H9 (cell line): ENCODE data around the gene TRMT2A. TPM values are rescaled to one million over a fixed set of nuclear protein-coding genes. Genes with fewer than 3 reads are reported as not detected.

ENCODE experiments used
- DNase-seq: peaks from one replicate; pipeline ENCODE4 v3.0.0-alpha.2; 2017
- H2AFZ ChIP-seq: one replicate; pipeline ENCODE4 v1.6.1; 2013; ENCODE audit warnings: mild to moderate bottlenecking, low read length, control low read depth, moderate library complexity
- H2AK5ac ChIP-seq: 2 replicates; pipeline ENCODE4 v1.6.1; 2013; ENCODE audit warnings: low read length, control low read depth, mixed read lengths; ENCODE audit not compliant: insufficient read length
- H2BK120ac ChIP-seq: one replicate; pipeline ENCODE4 v1.6.1; 2013; ENCODE audit warnings: low read depth, mild to moderate bottlenecking, low read length, control low read depth, inconsistent platforms; ENCODE audit not compliant: poor library complexity, severe bottlenecking
- H2BK12ac ChIP-seq: 2 replicates; pipeline ENCODE4 v1.6.1; 2013; ENCODE audit warnings: low read length, control low read depth, mixed read lengths, low read depth; ENCODE audit not compliant: insufficient read length
- H2BK15ac ChIP-seq: 2 replicates; pipeline ENCODE4 v1.6.1; 2013; ENCODE audit warnings: low read depth, low read length, control low read depth
- H2BK20ac ChIP-seq: one replicate; pipeline ENCODE4 v1.6.1; 2013; ENCODE audit warnings: low read depth, mild to moderate bottlenecking, low read length, control low read depth, inconsistent platforms; ENCODE audit not compliant: poor library complexity, severe bottlenecking
- H2BK5ac ChIP-seq: 2 replicates; pipeline ENCODE4 v1.6.1; 2013; ENCODE audit warnings: low read length, control low read depth, mixed read lengths; ENCODE audit not compliant: insufficient read length
- H3K14ac ChIP-seq: 2 replicates; pipeline ENCODE4 v1.6.1; 2013; ENCODE audit warnings: low read length, control low read depth; ENCODE audit not compliant: insufficient read depth
- H3K18ac ChIP-seq: 2 replicates; pipeline ENCODE4 v1.6.1; 2013; ENCODE audit warnings: low read depth, mild to moderate bottlenecking, mixed read lengths, low read length, control low read depth; ENCODE audit not compliant: insufficient read length
- H3K23ac ChIP-seq: 2 replicates; pipeline ENCODE4 v1.6.1; 2013; ENCODE audit warnings: low read length, control low read depth, mixed read lengths, low read depth; ENCODE audit not compliant: insufficient read length
- H3K23me2 ChIP-seq: 2 replicates; pipeline ENCODE4 v1.6.1; 2013; ENCODE audit warnings: low read depth, mild to moderate bottlenecking, mixed read lengths, low read length, control low read depth; ENCODE audit not compliant: insufficient read length, poor library complexity, severe bottlenecking
- H3K27ac ChIP-seq: 2 replicates; pipeline ENCODE4 v1.5.1; 2013; ENCODE audit warnings: low read length, control low read depth, mixed read lengths, low read depth; ENCODE audit not compliant: insufficient read length
- H3K27me3 ChIP-seq: 2 replicates; pipeline ENCODE4 v1.6.1; 2013; ENCODE audit warnings: low read length, control low read depth, inconsistent platforms; ENCODE audit not compliant: insufficient read depth
- H3K4ac ChIP-seq: 2 replicates; pipeline ENCODE4 v1.6.1; 2013; ENCODE audit warnings: low read depth, mild to moderate bottlenecking, control low read depth, inconsistent platforms, low read length, moderate library complexity
- H3K4me1 ChIP-seq: 2 replicates; pipeline ENCODE4 v1.6.1; 2013; ENCODE audit warnings: low read length, control low read depth, inconsistent platforms; ENCODE audit not compliant: insufficient read depth
- H3K4me2 ChIP-seq: 2 replicates; pipeline ENCODE4 v1.6.1; 2013; ENCODE audit warnings: low read length, control low read depth, mixed read lengths; ENCODE audit not compliant: insufficient read length, insufficient read depth
- H3K56ac ChIP-seq: 2 replicates; pipeline ENCODE4 v1.6.1; 2013; ENCODE audit warnings: low read depth, mild to moderate bottlenecking, mixed read lengths, low read length, control low read depth; ENCODE audit not compliant: insufficient read length
- H3K79me1 ChIP-seq: 2 replicates; pipeline ENCODE4 v1.6.1; 2013; ENCODE audit warnings: low read depth, mild to moderate bottlenecking, moderate library complexity, low read length, control low read depth, inconsistent platforms; ENCODE audit not compliant: insufficient read depth, poor library complexity, severe bottlenecking
- H3K79me2 ChIP-seq: 2 replicates; pipeline ENCODE4 v1.6.1; 2013; ENCODE audit warnings: low read length, control low read depth, inconsistent platforms; ENCODE audit not compliant: insufficient read depth
- H3K9ac ChIP-seq: 2 replicates; pipeline ENCODE4 v1.6.1; 2013; ENCODE audit warnings: low read length, control low read depth, mixed read lengths; ENCODE audit not compliant: insufficient read length; ENCODE audit errors: extremely low read depth
- H3K9me3 ChIP-seq: one replicate; pipeline ENCODE4 v1.6.1; 2013; ENCODE audit warnings: low read depth, low read length, inconsistent platforms; ENCODE audit not compliant: control insufficient read depth
- H3T11ph ChIP-seq: one replicate; pipeline ENCODE4 v1.6.1; 2013; ENCODE audit warnings: mild to moderate bottlenecking, low read length, control low read depth, inconsistent platforms
- H4K20me1 ChIP-seq: one replicate; pipeline ENCODE4 v1.6.1; 2013; ENCODE audit not compliant: control insufficient read depth, insufficient read length, insufficient read depth
- H4K5ac ChIP-seq: 2 replicates; pipeline ENCODE4 v1.6.1; 2013; ENCODE audit warnings: low read depth, mild to moderate bottlenecking, mixed read lengths, low read length, control low read depth; ENCODE audit not compliant: insufficient read length
- H4K8ac ChIP-seq: replicated peaks from 2 replicates; pipeline ENCODE4 v1.6.1; 2013; ENCODE audit warnings: low read length, control low read depth, mixed read lengths, low read depth; ENCODE audit not compliant: insufficient read length
- H4K91ac ChIP-seq: 2 replicates; pipeline ENCODE4 v1.6.1; 2013; ENCODE audit warnings: low read depth, mild to moderate bottlenecking, moderate library complexity, mixed read lengths, low read length, control low read depth; ENCODE audit not compliant: insufficient read length
- H3K27ac Mint-ChIP-seq, 3 experiments: 2 replicates in 2 of 3; 3 replicates in 1 of 3; pipeline ENCODE4 v1.8.0; 2020 to 2021; ENCODE audit warnings: mixed read lengths in 3 of 3, mild to moderate bottlenecking in 1 of 3, moderate library complexity in 1 of 3
- H3K27me3 Mint-ChIP-seq: 2 replicates; pipeline ENCODE4 v1.8.0; 2021; ENCODE audit warnings: low read depth, mild to moderate bottlenecking, moderate library complexity, mixed read lengths
- H3K36me3 Mint-ChIP-seq, 3 experiments: 2 replicates in 2 of 3; 3 replicates in 1 of 3; pipeline ENCODE4 v1.8.0; 2020 to 2021; ENCODE audit warnings: low read depth in 3 of 3, mixed read lengths in 3 of 3; ENCODE audit not compliant: insufficient read depth in 1 of 3
- H3K4me1 Mint-ChIP-seq, 2 experiments: 2 replicates each; pipeline ENCODE4 v1.8.0; 2020; ENCODE audit warnings: mixed read lengths in 2 of 2
- H3K4me3 Mint-ChIP-seq, 2 experiments: 2 replicates in 1 of 2; 3 replicates in 1 of 2; pipeline ENCODE4 v1.8.0; 2020 to 2021; ENCODE audit warnings: mild to moderate bottlenecking in 2 of 2, mixed read lengths in 2 of 2, moderate library complexity in 1 of 2
- H3K9me3 Mint-ChIP-seq, 2 experiments: 2 replicates in 1 of 2; 3 replicates in 1 of 2; pipeline ENCODE4 v1.8.0; 2020; ENCODE audit warnings: mild to moderate bottlenecking in 2 of 2, mixed read lengths in 2 of 2, moderate library complexity in 1 of 2
- WGBS: extraction: QIAGEN DNeasy Blood & Tissue Kit; methylation state at CpG from one replicate; pipeline ENCODE4 v1.1.7; 2013; ENCODE audit warnings: missing lambda C conversion rate, low lambda C conversion rate, mixed read lengths; ENCODE audit not compliant: insufficient read length; ENCODE audit errors: extremely low coverage; 5-methylcytosine and 5-hydroxymethylcytosine counted together
- total RNA-seq: library from RNA; stranded (reverse); gene quantifications from 2 replicates; pipeline ENCODE4 v1.2.1, GENCODE V29; 2021
- TF ChIP-seq, protein P1 (sequence below): fragments of 200-600 bp; sonication (generic); conservative IDR thresholded peaks from 3 replicates; pipeline ENCODE4 v1.8.0; 2021; ENCODE audit warnings: antibody characterized with exemption, mild to moderate bottlenecking

TRMT2A gene
- total RNA-seq, 1 experiment from 2014 or later: 58.2 TPM

DNA sequence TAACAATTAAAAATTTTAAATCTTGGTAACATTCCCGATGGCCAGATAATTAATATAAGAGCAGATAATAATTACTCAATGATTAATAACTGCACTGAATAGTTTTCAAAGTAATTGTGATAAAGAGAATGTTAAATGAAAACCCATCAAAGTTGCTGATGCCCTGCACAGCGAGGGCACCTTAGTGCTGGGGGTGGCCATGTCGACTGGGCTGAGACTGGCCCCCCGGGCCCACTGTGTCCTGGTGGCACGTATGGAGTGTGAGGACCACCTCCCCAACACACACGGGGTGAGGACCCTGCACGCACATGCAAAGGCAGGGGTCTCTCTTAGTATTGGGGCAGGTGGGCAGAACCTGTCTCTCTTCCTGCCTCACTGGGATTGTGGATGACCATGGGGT lies 48.9 kb upstream of the TRMT2A start:
- Histone ChIP-seq H2BK20ac (no peak overlapping the region), H2AFZ (no peak overlapping the region), H2BK5ac (no peak overlapping the region), H3K4me2 (no peak overlapping the region), H3T11ph (no peak overlapping the region), H2BK120ac (no peak overlapping the region), H4K20me1 (no peaks in the 10 kb centered on the region), H3K14ac (no peak overlapping the region), H4K91ac (no peak overlapping the region), H3K79me2 (no peaks in the 10 kb centered on the region), H3K27me3 (no peaks in the 10 kb centered on the region), H3K4ac (no peak overlapping the region), H3K23ac (no peak overlapping the region), H2BK15ac (no peak overlapping the region), H3K4me1 (no peaks in the 10 kb centered on the region), H4K5ac (no peak overlapping the region), H2BK12ac (no peak overlapping the region), H3K9me3 (no peaks in the 10 kb centered on the region), H3K9ac (no peak overlapping the region), H3K56ac (no peak overlapping the region), H3K23me2 (no peaks in the 10 kb centered on the region), H3K79me1 (no peaks in the 10 kb centered on the region), H2AK5ac (no peak overlapping the region), H4K8ac (no peak overlapping the region), H3K18ac (no peak overlapping the region), H3K27ac (no peak overlapping the region)
- no peak overlapping the region for H3K27ac Mint-ChIP-seq
- no CpG with 5 or more reads among the region's 7 CpGs for WGBS
- no peaks in the 10 kb centered on the region for H3K27me3 Mint-ChIP-seq
- H3K36me3 Mint-ChIP-seq: peaks cover 0 to 7% (median 0%) of the 10 kb centered on the region in 3 experiments; a peak in 2 of 7 replicates
- H3K9me3 Mint-ChIP-seq: peaks cover 6 to 17% of the 10 kb centered on the region in 2 experiments; a peak in 4 of 5 replicates
- DNase-seq: no peak
- H3K4me3 Mint-ChIP-seq: no peak overlapping the region
- no peaks in the 10 kb centered on the region for H3K4me1 Mint-ChIP-seq
- TF ChIP-seq, protein P1, sequence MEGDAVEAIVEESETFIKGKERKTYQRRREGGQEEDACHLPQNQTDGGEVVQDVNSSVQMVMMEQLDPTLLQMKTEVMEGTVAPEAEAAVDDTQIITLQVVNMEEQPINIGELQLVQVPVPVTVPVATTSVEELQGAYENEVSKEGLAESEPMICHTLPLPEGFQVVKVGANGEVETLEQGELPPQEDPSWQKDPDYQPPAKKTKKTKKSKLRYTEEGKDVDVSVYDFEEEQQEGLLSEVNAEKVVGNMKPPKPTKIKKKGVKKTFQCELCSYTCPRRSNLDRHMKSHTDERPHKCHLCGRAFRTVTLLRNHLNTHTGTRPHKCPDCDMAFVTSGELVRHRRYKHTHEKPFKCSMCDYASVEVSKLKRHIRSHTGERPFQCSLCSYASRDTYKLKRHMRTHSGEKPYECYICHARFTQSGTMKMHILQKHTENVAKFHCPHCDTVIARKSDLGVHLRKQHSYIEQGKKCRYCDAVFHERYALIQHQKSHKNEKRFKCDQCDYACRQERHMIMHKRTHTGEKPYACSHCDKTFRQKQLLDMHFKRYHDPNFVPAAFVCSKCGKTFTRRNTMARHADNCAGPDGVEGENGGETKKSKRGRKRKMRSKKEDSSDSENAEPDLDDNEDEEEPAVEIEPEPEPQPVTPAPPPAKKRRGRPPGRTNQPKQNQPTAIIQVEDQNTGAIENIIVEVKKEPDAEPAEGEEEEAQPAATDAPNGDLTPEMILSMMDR: no peak
